GM19193 (cell line): Measurements from ENCODE around the gene GLRX2.

ENCODE experiments used
- POLR2A ChIP-seq: IDR thresholded peaks from 4 replicates; pipeline ENCODE4 v1.6.1; 2011; ENCODE audit not compliant: insufficient read depth, insufficient read length; ENCODE audit errors: extremely low read depth

The GLRX2 gene, protein sequence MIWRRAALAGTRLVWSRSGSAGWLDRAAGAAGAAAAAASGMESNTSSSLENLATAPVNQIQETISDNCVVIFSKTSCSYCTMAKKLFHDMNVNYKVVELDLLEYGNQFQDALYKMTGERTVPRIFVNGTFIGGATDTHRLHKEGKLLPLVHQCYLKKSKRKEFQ

DNA sequence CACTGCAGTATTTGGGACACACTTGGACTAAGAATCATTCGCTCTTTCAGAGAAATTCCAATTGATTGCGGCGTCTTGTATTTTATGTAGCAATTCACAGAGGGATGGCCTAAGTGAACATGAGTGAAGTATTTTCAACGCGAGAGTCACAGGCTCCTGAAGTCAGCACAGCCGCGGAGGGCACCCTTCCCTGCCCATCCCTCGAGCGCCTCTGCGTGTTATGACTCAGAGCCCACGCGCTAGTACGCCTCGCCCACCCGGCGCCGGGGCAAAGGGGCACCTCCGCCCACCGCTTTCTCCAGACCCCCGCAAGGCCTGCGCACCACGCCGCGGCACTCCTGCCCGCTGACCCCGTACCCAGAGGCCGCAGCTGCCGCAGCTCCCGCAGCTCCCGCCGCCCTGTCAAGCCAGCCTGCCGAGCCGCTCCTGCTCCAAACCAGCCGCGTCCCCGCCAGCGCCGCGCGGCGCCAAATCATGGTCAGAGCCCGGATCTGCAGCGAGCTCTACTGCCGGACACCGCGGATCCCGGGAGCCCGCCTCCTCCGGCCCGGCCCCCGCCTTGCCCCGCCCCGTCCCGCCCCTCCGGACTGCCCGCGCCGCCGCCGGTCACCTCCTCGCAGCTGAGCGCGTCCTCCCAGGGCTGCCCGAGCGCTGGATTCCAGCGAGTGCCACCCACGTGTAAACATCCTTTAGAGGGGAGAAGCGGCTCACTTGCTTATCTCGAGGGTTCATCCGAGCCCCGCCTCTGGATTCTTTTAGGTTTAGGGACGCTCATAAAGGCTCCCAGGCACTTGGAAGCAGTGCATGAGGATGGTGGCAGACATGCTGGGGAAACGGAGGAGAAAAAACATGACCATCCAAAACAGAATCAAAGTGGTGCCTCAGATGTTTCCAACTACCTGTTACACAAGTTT is at the start of gene GLRX2:
Gene GLRX2, minus strand, starts transcription at position 508 of the 914 bp plus-strand sequence. Its CDS starts 32 bp downstream, at position 476.
- peak; percentile 87 for TF ChIP-seq POLR2A

DNA sequence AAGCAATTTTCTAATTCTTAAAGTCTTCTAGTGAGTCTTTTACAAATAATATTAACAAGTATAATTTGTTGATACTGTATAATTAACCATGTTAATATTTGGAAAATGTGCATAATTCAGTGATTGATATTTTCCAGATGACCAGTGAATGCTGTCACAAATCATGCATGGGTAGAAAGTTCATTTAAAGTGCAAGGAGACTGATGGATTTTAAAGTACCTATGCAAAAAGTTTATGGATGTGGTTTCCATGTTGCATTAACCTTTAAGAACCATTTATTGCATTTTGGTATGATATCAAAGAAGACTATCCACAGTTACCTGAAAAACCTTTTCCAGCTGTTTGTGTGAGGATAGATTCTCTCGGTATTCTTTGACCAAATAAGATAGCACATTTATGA is 39.8 kb upstream of the GLRX2 start:
- no peak for TF ChIP-seq POLR2A

DNA sequence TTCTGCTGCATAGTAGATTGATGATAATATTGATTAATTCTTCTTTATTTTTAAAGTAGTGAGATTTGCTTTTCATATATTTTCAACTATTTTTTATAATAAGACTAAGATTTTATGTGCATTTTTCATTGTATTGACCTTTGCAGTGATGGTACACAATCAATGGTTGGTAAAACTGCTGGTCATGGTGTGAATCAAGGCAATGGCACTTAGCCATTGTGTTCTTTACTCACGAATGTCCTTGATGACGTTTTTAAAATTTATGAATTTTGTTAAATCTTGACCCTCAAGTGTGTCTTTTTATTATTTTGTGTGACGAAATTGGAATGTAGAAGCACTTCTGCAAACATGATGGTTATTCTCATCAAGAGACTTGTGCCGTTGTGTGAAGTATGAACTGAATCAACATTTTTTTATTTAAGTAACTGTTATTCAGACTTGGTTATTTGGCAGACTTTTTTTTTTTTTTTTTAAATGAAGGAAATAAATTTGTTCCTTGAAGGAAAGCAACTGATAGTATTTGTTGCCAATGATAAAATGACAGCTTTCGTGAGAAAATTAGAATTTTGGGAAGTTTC is 39.2 kb upstream of the GLRX2 start:
- TF ChIP-seq POLR2A = no peak

DNA sequence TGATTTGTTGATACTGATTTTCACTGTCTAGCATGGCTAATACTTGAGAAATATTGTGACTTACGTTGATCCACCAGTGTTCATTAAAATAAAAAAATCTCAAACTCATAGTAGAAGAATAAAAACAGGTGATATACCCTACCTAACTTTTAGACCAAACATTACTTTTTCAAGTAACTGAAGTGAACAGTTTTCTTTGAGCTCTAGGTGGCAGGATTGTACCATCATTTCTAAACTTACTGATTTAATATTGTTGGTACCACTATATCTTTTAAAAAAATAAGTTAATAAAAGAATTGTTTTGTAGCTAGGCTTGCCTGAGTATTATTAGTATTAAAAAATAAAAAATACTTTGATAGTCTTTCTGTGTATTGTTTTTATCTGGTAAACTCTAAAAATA is 38.1 kb upstream of the GLRX2 start:
- no peak for TF ChIP-seq POLR2A

DNA sequence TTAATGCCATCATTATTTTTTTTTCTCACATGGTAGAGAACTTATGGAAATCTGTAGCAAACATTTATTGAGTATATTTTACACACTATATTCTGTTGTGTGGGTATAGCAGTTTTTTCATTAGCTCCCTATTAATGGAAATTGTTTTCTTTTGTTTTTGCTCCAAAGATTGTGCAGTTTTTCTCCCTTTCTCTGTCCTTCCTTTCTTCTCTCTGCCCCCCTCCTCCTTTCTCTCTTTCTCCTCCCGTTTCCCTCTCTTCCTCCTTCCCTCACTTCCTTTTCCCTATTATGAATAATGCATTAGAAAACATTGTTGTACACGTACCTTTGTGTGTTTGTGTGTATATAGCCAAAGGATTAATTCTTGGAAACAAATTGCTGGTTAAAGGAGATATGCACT is 37.2 kb upstream of the GLRX2 start:
- TF ChIP-seq POLR2A = no peak

DNA sequence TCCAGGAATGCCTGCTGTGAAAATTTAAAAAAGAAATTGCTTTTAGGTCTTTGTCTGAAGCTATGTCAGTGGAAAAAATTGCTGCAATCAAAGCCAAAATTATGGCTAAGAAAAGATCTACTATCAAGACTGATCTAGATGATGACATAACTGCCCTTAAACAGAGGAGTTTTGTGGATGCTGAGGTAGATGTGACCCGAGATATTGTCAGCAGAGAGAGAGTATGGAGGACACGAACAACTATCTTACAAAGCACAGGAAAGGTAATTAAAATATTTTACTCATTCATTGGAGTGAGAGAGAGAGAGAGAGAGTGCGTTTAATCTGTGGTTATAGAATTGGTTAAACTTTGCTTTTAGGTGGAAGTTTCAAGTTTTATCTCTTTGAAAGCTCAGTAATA is 36.6 kb upstream of the GLRX2 start:
- TF ChIP-seq POLR2A = no peak

DNA sequence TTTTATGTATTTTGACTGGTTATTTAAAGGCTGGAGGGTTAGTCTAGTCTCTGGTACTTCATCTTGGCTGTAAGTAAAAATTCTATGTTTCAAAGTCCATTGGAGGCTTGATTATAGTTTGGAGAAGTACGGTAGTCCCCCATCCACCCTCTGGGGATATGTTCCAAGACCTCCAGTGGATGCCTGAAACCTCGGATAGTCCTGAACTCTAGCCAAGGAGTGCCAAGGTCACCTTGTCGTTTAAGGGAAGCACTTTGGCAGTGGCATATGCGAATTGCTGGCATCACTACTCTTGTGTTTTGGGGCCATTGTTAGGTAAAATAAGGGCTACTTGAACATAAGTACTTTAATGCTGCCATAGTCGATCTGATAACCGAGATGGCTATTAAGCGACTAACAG is 35.0 kb upstream of the GLRX2 start:
- no peak for TF ChIP-seq POLR2A

DNA sequence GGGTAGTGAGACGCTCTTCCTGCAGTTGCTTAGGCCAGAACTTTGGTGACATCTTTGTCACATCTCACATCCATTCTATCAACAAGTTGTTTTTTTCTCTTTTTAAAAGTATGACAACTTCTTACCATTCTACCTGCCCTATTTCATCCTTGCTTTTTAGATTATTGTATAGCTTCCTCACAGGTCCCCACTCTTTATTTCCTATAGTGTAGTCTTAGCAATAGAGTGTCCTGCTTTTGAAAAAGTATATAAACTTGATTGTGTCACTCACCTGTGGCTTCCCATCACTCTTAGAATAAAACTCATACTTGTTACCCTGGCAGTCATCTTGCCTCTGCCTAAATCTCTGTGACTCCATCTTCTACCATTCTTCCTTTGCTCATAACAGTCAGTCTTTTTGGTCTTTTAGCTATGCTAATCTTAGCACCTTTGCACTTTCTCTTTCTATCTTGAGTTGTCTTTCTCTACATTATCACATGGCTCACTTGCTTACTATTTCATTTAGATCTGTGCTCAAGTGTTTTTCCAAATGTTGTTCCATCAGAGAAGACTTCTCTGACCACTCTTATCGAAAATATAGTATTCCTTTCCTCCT is 26.1 kb upstream of the GLRX2 start:
- no peak for TF ChIP-seq POLR2A

DNA sequence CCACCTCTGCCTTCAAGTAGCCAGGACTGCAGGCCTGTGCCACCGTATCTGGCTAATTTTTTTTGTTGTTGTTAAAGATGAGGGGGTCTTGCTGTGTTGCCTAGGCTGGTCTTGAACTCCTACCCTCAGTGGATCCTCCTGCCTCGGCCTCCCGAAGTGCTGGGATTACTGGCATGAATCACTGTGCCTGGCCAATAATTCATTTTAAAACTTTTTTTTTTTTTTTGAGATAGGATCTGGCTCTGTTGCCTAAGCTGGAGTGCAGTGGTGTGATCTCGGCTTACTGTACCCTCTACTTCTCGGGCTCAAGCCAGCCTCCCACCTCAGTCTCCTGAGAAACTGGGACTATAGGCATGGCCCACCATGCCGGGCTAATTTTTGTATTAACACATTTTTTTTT is 20.2 kb upstream of the GLRX2 start:
- TF ChIP-seq POLR2A = no peak

DNA sequence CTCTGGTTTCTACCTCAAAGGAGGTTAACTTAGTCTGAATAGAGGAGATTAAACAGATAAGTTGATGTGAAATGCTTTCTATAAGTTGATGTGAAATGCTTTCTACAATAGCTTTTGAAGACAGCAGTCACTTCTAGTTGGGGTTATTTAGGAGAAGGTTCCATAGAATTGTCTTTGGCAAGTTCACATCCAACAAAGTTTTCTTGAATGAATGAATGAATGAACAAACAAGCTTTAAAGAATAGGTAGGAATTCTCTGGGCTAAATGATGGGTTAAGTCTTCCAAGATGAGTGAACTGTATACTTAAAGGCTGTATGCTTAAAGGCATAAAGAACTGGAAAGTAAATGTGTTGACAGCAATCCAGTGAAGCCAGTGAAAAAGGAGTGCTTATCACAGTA is 18.5 kb upstream of the GLRX2 start:
- no peak for TF ChIP-seq POLR2A

DNA sequence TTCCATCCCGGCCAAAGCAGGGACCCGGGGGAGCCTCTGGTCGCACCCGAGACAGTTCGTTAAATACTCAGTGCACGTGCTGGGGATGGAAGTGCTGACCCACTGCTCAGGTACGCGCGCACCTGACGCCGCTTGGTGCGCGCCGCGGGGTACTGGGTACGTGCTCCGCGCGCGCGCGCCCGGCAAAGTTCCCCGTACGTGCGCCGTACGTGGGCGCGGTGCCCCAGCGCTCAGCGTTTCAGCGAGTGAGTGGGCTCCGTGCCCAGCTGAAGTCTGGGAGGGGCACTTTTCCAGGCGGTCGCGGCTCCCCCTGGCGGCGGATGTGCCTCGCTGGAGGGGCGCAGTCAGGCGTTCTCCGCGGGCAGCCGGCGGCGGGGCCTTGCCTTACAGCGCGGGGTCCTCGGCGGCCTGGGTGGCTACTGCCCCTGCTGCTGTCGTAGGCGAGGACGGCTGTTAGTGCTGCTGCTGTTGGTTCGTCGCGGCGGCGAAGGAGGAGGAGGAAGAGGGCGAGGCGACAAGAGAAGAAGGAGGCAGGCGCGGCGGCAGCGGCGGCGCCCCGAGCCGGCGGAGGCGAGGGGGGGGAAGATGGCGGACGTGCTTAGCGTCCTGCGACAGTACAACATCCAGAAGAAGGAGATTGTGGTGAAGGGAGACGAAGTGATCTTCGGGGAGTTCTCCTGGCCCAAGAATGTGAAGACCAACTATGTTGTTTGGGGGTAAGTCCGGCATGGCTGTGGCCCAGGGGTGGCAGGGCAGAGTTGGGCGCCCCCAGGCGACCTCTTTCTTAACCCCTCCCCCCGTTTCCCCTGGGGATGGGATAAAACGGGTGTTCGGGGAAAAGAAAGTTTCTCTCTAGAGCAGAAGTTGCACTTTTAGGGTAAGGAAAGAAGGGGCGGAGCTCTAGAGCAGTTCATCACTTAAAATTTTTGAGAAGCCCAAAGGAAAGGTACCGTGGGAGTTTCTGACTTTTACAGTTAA is 16.7 kb upstream of the GLRX2 start, which contains the start of gene CDC73:
Gene CDC73, plus strand, starts transcription at position 416 of the 978 bp plus-strand sequence. Its CDS starts 170 bp downstream, at position 586.
- peak; percentile 89 for TF ChIP-seq POLR2A

DNA sequence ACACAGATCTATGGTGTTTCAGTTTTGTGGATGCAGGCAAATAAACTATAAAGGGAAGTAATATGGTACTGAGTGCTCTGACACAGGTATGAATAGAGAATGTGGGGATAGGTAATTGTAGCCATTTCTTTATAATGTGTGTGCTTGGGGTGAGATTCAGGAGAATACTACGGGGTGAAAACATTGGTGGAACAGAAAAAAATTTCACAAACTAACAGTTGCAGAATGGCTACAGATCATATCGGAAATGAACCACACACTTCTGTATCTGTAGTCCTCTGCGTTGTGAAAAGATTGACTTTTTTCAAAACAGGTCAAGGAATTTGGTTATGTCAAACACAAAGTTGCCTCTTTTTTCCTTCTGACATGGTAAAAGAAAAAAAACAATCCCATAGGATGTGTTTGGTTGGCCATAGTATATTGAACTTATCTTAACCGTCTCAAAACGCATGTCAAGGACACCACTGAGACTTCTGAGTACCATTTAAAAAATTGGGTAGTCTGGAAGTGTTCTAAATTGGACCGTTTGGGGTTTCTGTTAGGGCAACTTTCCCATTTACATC is 15.5 kb upstream of the GLRX2 start:
- no peak for TF ChIP-seq POLR2A

DNA sequence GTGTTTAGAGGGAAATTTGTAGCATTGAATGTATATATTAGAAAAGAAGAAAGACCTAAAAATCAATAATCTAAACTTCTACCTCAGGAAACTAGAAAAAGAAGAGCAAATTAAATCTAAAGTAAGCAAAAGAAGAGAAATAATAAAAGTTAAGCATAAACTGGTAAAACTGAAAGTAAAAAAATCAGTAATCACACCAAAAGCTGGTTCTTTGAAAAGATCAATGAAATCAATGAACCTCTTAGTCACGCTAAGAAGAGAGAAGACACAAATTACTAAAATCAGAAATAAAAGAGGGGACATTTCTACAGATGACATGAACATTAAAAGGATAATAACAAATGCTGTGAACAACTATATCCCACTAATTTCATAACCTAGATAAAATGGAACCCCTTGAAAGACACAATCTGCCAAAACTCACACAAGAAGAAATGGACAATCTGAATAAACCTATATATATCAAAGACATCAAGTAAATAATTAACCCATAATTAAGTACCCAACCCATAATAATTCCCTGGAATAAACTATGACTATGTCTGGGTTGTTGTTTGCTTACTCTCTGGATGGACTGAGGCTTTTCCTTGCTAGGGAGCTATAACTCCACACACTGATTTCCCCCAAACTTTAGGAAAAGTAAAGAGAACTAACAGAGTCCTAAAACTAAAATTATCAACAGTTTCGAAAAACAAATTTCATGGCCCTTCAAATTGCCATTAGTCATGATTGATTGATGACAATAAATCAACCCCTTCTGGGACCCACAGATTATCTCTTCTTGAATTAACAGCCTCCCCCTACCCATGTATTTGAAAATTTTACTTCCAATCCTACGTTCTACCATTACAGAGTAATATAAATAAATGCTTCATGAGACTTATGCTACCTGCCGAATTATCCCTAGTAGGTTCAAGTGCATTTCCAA is 13.9 kb upstream of the GLRX2 start:
- TF ChIP-seq POLR2A = no peak
